Natural killer cell (primary cell): ENCODE measurements around the gene STK32B. TPM values are rescaled to one million over a fixed set of nuclear protein-coding genes. Genes with fewer than 3 reads are reported as not detected.

Experiments
- ATAC-seq, 3 donors: fragments of 150-1000 bp in 2 of 3; fragments of 200-7000 bp in 1 of 3; cut with Tn5 transposase; 1 replicate in 1 of 3; 2 replicates in 2 of 3; pipeline ENCODE4 v1.10.0; 2021; ENCODE audit warnings: mild to moderate bottlenecking in 2 of 3, moderate library complexity in 2 of 3
- DNase-seq, 2 donors: peaks; one replicate each; pipeline versions ENCODE4 v3.0.0 to v3.0.0-alpha.2; 2013 to 2021; ENCODE audit warnings: mixed read lengths in 1 of 2
- H3K27ac ChIP-seq: one replicate; pipeline ENCODE4 v1.5.1; 2013; ENCODE audit warnings: mild to moderate bottlenecking, low read length
- H3K27me3 ChIP-seq: one replicate; pipeline ENCODE4 v1.6.1; 2013; ENCODE audit warnings: low read length; ENCODE audit not compliant: control insufficient read depth, insufficient read depth
- H3K36me3 ChIP-seq: one replicate; pipeline ENCODE4 v1.6.1; 2013; ENCODE audit warnings: low read length; ENCODE audit not compliant: control insufficient read depth, insufficient read depth
- H3K4me1 ChIP-seq: one replicate; pipeline ENCODE4 v1.6.1; 2013; ENCODE audit warnings: low read length; ENCODE audit not compliant: control insufficient read depth, insufficient read depth
- H3K4me3 ChIP-seq: one replicate; pipeline ENCODE4 v1.5.1; 2013; ENCODE audit warnings: low read length
- H3K9me3 ChIP-seq: one replicate; pipeline ENCODE4 v1.6.1; 2013; ENCODE audit warnings: low read length; ENCODE audit not compliant: control insufficient read depth, insufficient read depth
- H3K27ac Mint-ChIP-seq, 2 donors: one replicate each; pipeline ENCODE4 v1.8.0; 2022; ENCODE audit warnings: mild to moderate bottlenecking in 2 of 2, mixed read lengths in 2 of 2, moderate library complexity in 1 of 2
- H3K27me3 Mint-ChIP-seq, 2 donors: one replicate each; pipeline ENCODE4 v1.8.0; 2022; ENCODE audit warnings: low read depth in 2 of 2, mixed read lengths in 2 of 2
- H3K36me3 Mint-ChIP-seq: one replicate; pipeline ENCODE4 v1.8.0; 2022; ENCODE audit warnings: mixed read lengths
- H3K4me1 Mint-ChIP-seq, 2 donors: one replicate each; pipeline ENCODE4 v1.8.0; 2022; ENCODE audit warnings: mixed read lengths in 2 of 2
- H3K4me3 Mint-ChIP-seq: one replicate; pipeline ENCODE4 v1.8.0; 2022; ENCODE audit warnings: mild to moderate bottlenecking, moderate library complexity, mixed read lengths
- H3K9me3 Mint-ChIP-seq, 2 donors: one replicate each; pipeline ENCODE4 v1.8.0; 2022; ENCODE audit warnings: mixed read lengths in 2 of 2
- WGBS: methylation state at CpG from one replicate; pipeline ENCODE4 v1.1.7; 2013; ENCODE audit warnings: missing lambda C conversion rate; ENCODE audit not compliant: insufficient coverage; 5-methylcytosine and 5-hydroxymethylcytosine counted together
- intact Hi-C: fragments of 100-400 bp; cut with micrococcal nuclease; formaldehyde crosslinking; loops from one replicate; pipeline ENCODE4 v1.14.2; 2022
- total RNA-seq, 4 donors: library from RNA; stranded (reverse); fragments of 120-200 nt in 1 of 4; gene quantifications; one replicate each; pipeline versions ENCODE4 v1.2.3 to v1.2.4, GENCODE V29; 2013 to 2022
- TF ChIP-seq, protein P1 (sequence below): fragments of 200-600 bp; IDR thresholded peaks from one replicate; pipeline ENCODE4 v1.8.0; 2022; ENCODE audit warnings: antibody characterized with exemption

Gene STK32B
- total RNA-seq, 3 donors from 2014 or later (not counting 1 experiment from before 2014, with no cell fraction given) = 0.32 to 0.33 TPM; not detected in 1

DNA sequence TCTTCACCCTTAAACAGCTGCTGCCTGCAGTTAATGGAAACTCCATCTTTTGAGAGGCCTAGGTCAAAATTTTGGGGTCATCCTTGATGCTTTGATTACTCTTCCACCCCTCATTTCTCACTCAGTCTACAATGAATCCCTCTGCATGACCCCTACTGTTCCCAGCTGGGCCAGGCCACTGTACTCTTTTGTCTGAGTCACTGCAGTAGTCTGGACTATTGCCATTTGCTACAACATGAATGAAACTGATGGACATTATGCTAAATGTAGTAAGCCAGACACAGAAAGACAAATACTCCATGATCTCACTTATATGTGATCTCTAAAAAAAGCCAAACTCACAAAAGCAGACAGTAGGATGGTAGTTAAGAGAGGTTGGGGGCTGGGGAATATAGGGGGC is 28.3 kb downstream of the STK32B start:
- intact Hi-C loops = no loop called here
- H3K4me1 ChIP-seq = no peaks in the 10 kb centered on the region

DNA sequence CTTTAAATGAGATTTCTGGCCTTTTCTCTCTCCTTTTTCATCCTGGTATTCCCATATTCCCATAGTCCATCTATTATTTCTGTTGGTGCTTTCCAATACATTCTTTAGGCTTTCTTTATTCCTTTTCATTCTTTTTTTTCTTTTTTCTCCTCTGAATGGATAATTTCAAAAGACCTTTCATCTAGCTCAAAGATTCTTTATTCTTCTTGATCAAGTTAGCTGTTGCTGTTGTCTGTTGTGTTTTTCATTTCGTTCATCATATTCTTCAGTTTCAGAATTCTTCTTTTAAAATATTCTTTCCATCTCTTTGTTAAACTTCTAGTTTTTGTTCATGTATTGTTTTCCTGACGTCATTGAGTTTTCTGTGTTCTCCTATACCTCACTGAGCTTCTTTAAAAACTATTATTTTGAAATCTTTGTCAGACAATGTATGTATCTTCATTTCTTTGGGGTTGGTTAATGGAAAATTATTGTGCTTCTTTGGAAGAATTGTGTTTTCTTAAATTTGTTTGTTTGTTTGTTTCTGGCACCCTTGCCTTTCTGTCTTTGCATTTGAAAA is 30.2 kb downstream of the STK32B start:
- WGBS = 100% methylated on average over 1 of the region's 2 CpGs
- H3K36me3 Mint-ChIP-seq = peaks cover 26% of the 10 kb centered on the region
- H3K27ac Mint-ChIP-seq = no peak overlapping the region
- Histone ChIP-seq H3K4me3 (no peak overlapping the region), H3K36me3 (no peaks in the 10 kb centered on the region), H3K27ac (no peak overlapping the region), H3K27me3 (no peaks in the 10 kb centered on the region), H3K9me3 (peaks cover 9% of the 10 kb centered on the region), H3K4me1 (no peaks in the 10 kb centered on the region)
- no peaks in the 10 kb centered on the region for H3K4me1 Mint-ChIP-seq
- TF ChIP-seq, protein P1, sequence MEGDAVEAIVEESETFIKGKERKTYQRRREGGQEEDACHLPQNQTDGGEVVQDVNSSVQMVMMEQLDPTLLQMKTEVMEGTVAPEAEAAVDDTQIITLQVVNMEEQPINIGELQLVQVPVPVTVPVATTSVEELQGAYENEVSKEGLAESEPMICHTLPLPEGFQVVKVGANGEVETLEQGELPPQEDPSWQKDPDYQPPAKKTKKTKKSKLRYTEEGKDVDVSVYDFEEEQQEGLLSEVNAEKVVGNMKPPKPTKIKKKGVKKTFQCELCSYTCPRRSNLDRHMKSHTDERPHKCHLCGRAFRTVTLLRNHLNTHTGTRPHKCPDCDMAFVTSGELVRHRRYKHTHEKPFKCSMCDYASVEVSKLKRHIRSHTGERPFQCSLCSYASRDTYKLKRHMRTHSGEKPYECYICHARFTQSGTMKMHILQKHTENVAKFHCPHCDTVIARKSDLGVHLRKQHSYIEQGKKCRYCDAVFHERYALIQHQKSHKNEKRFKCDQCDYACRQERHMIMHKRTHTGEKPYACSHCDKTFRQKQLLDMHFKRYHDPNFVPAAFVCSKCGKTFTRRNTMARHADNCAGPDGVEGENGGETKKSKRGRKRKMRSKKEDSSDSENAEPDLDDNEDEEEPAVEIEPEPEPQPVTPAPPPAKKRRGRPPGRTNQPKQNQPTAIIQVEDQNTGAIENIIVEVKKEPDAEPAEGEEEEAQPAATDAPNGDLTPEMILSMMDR = no peak
- H3K4me3 Mint-ChIP-seq = no peak overlapping the region
- peaks cover 9 to 11% of the 10 kb centered on the region in 2 donors for H3K9me3 Mint-ChIP-seq
- DNase-seq (no peak), ATAC-seq (no peak)
- intact Hi-C loops = no loop called here
- H3K27me3 Mint-ChIP-seq = peaks cover 9 to 27% of the 10 kb centered on the region in 2 donors

More for the DNA sequence above, 28.3 kb downstream of the STK32B start:
- Mint-ChIP-seq H3K27ac (no peak overlapping the region), H3K36me3 (peaks cover 13% of the 10 kb centered on the region), H3K4me3 (no peak overlapping the region), H3K27me3 (peaks cover 13 to 23% of the 10 kb centered on the region in 2 donors), H3K4me1 (no peaks in the 10 kb centered on the region), H3K9me3 (peaks cover 6 to 9% of the 10 kb centered on the region in 2 donors)
- peaks cover 4% of the 10 kb centered on the region for H3K9me3 ChIP-seq
- DNase-seq = no peak
- no peak overlapping the region for H3K27ac ChIP-seq
- TF ChIP-seq, protein P1 = no peak
- H3K36me3 ChIP-seq = no peaks in the 10 kb centered on the region
- ATAC-seq = no peak
- no peak overlapping the region for H3K4me3 ChIP-seq
- H3K27me3 ChIP-seq = no peaks in the 10 kb centered on the region

DNA sequence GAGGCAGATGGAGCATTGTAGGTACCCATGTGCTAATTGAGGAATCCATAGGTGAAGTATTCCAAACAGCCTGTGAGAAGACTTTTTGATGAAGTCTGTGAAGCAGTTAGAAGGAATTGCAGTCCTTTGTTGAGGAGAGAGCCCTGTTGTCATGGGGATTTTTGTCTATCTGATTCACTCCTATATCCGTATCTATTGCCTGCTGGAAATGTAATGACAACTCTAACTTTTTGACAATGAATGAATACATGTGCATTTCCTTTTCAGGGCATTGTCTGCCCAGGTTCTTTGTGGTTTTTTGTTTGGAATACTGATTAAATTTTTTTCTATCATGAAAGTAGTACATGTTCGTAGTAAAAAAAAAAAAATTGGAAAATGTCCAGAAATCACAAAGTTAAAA is 31.1 kb downstream of the STK32B start:
- TF ChIP-seq, protein P1 = no peak
- H3K4me1 ChIP-seq = no peaks in the 10 kb centered on the region
- Mint-ChIP-seq H3K27me3 (peaks cover 7 to 27% of the 10 kb centered on the region in 2 donors), H3K4me1 (no peaks in the 10 kb centered on the region), H3K36me3 (peaks cover 27% of the 10 kb centered on the region), H3K4me3 (no peak overlapping the region), H3K27ac (no peak overlapping the region), H3K9me3 (peaks cover 9 to 11% of the 10 kb centered on the region in 2 donors)
- 100% methylated on average over 1 of the region's 2 CpGs for WGBS
- ATAC-seq (no peak), DNase-seq (no peak)
- H3K4me3 ChIP-seq = no peak overlapping the region
- H3K27me3 ChIP-seq = no peaks in the 10 kb centered on the region
- no peaks in the 10 kb centered on the region for H3K36me3 ChIP-seq
- no peak overlapping the region for H3K27ac ChIP-seq
- H3K9me3 ChIP-seq = peaks cover 9% of the 10 kb centered on the region
- intact Hi-C loops = no loop called here

DNA sequence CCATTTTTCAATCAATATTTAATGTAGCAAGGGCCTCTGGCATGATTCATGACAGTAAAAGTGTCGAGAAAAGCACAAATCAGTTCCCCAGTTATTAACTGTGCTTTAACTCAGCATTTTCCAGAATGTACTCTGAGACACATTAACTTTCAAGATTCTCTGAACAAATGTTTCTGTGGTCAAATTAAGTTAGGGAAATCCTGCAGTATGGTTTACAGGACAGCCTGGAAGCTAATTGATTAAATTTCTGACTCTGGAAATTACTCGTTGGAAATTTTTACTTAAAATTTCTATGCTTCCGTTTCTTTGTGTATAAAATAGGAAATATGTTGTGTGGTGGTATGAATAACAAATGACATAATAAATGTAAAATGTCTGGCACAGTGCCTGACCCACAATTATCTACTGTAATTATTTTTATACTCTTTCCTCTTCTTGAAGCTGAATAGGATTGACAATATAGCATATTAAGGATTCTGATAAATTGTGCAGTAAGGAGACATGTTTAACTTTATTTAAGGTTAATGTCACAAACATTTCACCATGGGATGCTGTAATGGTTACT is 33.7 kb downstream of the STK32B start:
- Histone ChIP-seq H3K9me3 (peaks cover 9% of the 10 kb centered on the region), H3K4me3 (no peak overlapping the region), H3K27ac (no peak overlapping the region), H3K36me3 (no peaks in the 10 kb centered on the region), H3K4me1 (no peaks in the 10 kb centered on the region), H3K27me3 (no peaks in the 10 kb centered on the region)
- 78% methylated on average over 3 of the region's 3 CpGs for WGBS
- Mint-ChIP-seq H3K27me3 (peaks cover 7 to 21% of the 10 kb centered on the region in 2 donors), H3K36me3 (peaks cover 27% of the 10 kb centered on the region), H3K9me3 (peaks cover 9% of the 10 kb centered on the region in 2 donors), H3K27ac (no peak overlapping the region), H3K4me1 (no peaks in the 10 kb centered on the region), H3K4me3 (no peak overlapping the region)
- ATAC-seq (no peak), DNase-seq (no peak)
- TF ChIP-seq, protein P1 = no peak
- intact Hi-C loops = no loop called here
